ENCODE results near the gene NRBP1. TPM values are rescaled to one million over a fixed set of nuclear protein-coding genes. Genes with fewer than 3 reads are reported as not detected.
A peak's percentile ranks its signal among the peaks of the same experiment; 100 is the strongest.

NRBP1 gene
- total and polyA plus RNA-seq, 9 of the 15 experiments (the other 6 are each of a cell fraction or from before 2014, with no cell fraction given): 2.9 to 84.5 (median 36.9) TPM

DNA sequence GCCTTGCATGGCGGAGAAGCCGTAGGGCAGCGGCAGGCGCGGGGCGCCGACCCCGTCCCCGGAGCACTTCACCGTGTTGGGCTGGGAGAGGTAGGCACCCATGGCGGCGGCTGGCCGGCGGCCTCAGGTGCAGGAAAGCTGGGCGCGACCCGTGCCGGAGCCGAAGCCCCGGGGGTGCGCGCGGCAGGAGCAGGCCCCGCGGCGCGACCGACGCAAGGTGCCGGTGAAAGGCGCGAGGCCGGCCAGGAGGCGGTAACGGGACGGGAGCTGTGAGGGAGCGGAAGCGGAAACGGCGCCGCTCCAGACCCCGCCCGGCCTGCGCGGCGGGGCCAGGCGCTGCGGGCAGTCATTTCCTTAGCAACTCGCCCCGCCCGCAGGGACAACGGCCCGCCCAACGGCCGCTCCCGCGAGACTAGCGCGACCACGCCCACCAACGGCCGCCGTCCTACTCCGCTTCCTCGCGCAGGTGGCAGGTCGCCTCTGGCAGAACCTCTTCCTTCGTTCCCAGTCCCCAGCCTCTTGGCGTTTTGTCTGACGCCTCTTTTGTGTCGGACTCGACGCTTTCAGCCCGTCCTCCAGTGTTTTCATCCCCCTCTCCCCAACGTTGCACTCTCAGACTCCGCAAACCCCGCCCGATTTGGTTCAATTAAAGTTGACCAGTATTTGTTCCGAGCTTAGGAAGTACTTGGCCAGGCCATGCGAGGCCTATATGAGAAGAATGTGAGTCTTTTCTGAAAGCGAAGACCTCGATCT is 18.9 kb upstream of the NRBP1 start, which contains the start of gene PPM1G (continued):
- TF ChIP-seq, protein P1, sequence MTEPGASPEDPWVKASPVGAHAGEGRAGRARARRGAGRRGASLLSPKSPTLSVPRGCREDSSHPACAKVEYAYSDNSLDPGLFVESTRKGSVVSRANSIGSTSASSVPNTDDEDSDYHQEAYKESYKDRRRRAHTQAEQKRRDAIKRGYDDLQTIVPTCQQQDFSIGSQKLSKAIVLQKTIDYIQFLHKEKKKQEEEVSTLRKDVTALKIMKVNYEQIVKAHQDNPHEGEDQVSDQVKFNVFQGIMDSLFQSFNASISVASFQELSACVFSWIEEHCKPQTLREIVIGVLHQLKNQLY (CRISPR knock-in tag; conservative IDR thresholded peaks at IDR 0.05): no peak; a peak in 1 of 4 replicates
- TF ChIP-seq ZBTB7A (IDR thresholded peaks at IDR 0.05; ENCODE audit: borderline replicate concordance, control insufficient read depth, low read depth, low read length): no peak
- TF ChIP-seq, protein P2, sequence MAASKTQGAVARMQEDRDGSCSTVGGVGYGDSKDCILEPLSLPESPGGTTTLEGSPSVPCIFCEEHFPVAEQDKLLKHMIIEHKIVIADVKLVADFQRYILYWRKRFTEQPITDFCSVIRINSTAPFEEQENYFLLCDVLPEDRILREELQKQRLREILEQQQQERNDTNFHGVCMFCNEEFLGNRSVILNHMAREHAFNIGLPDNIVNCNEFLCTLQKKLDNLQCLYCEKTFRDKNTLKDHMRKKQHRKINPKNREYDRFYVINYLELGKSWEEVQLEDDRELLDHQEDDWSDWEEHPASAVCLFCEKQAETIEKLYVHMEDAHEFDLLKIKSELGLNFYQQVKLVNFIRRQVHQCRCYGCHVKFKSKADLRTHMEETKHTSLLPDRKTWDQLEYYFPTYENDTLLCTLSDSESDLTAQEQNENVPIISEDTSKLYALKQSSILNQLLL (CRISPR knock-in tag; IDR thresholded peaks at IDR 0.05; ENCODE audit: borderline replicate concordance): no peak
- peak; percentile 71; the same call in 1 of the 2 replicates for TF ChIP-seq MEF2D (tag; conservative IDR thresholded peaks at IDR 0.05; ENCODE audit: low read depth)
- TF ChIP-seq RAD51 (IDR thresholded peaks at IDR 0.05; ENCODE audit: borderline replicate concordance, low read depth): no peak
- TF ChIP-seq LCOR (CRISPR knock-in tag; IDR thresholded peaks at IDR 0.05): no peak
- TF ChIP-seq, protein P3, sequence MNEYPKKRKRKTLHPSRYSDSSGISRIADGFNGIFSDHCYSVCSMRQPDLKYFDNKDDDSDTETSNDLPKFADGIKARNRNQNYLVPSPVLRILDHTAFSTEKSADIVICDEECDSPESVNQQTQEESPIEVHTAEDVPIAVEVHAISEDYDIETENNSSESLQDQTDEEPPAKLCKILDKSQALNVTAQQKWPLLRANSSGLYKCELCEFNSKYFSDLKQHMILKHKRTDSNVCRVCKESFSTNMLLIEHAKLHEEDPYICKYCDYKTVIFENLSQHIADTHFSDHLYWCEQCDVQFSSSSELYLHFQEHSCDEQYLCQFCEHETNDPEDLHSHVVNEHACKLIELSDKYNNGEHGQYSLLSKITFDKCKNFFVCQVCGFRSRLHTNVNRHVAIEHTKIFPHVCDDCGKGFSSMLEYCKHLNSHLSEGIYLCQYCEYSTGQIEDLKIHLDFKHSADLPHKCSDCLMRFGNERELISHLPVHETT (CRISPR knock-in tag; conservative IDR thresholded peaks at IDR 0.05 in 1 of 2, IDR thresholded peaks at IDR 0.05 in 1 of 2): peak in 1 of 2 experiments; percentile 97; a peak in 2 of 4 replicates
- TF ChIP-seq, protein P4, sequence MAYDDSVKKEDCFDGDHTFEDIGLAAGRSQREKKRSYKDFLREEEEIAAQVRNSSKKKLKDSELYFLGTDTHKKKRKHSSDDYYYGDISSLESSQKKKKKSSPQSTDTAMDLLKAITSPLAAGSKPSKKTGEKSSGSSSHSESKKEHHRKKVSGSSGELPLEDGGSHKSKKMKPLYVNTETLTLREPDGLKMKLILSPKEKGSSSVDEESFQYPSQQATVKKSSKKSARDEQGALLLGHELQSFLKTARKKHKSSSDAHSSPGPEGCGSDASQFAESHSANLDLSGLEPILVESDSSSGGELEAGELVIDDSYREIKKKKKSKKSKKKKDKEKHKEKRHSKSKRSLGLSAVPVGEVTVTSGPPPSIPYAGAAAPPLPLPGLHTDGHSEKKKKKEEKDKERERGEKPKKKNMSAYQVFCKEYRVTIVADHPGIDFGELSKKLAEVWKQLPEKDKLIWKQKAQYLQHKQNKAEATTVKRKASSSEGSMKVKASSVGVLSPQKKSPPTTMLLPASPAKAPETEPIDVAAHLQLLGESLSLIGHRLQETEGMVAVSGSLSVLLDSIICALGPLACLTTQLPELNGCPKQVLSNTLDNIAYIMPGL (CRISPR knock-in tag; IDR thresholded peaks at IDR 0.05): peak; percentile 50; the same call in 1 of the 2 replicates
- TF ChIP-seq ZFX (CRISPR knock-in tag; IDR thresholded peaks at IDR 0.05): peak; percentile 91
- 0 out of 2 replicates have a peak, but pooled peaks have one; percentile 52 for TF ChIP-seq ZNF445 (CRISPR knock-in tag; IDR thresholded peaks at IDR 0.05; ENCODE audit: low read depth)
- TF ChIP-seq, protein P5, sequence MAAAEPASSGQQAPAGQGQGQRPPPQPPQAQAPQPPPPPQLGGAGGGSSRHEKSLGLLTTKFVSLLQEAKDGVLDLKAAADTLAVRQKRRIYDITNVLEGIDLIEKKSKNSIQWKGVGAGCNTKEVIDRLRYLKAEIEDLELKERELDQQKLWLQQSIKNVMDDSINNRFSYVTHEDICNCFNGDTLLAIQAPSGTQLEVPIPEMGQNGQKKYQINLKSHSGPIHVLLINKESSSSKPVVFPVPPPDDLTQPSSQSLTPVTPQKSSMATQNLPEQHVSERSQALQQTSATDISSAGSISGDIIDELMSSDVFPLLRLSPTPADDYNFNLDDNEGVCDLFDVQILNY (CRISPR knock-in tag; IDR thresholded peaks at IDR 0.05): no peak
- no peak for TF ChIP-seq ZNF3 (CRISPR knock-in tag; IDR thresholded peaks at IDR 0.05)
- TF ChIP-seq, protein P6, sequence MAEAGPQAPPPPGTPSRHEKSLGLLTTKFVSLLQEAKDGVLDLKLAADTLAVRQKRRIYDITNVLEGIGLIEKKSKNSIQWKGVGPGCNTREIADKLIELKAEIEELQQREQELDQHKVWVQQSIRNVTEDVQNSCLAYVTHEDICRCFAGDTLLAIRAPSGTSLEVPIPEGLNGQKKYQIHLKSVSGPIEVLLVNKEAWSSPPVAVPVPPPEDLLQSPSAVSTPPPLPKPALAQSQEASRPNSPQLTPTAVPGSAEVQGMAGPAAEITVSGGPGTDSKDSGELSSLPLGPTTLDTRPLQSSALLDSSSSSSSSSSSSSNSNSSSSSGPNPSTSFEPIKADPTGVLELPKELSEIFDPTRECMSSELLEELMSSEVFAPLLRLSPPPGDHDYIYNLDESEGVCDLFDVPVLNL (CRISPR knock-in tag; IDR thresholded peaks at IDR 0.05; ENCODE audit: low read depth): peak; percentile 9; the same call in 1 of the 2 replicates
- peak; percentile 98 for TF ChIP-seq L3MBTL2 (IDR thresholded peaks at IDR 0.05)

All from K562 (cell line).